A549 treated with ZK216348 at 1 μM for 4 hours (cell line): ENCODE measurements around the gene CERCAM. TPM values are rescaled to one million over a fixed set of nuclear protein-coding genes. Genes with fewer than 3 reads are reported as not detected.

Experiments used
- total RNA-seq: library from RNA; stranded (reverse); fragments of 200-300 nt; extraction: Qiagen RNA extraction; gene quantifications from 5 replicates; pipeline ENCODE4 v1.2.3, GENCODE V29; 2022; ENCODE audit warnings: low read depth

CERCAM gene
- total RNA-seq = 30.7 to 46.8 TPM (median 37.4 TPM) in 5 replicates

GRCh38 chr9:128420651-128421481 is at the start of gene CERCAM:
CERCAM (plus strand) TSS chr9:128420857; CDS start chr9:128420878, 21 bp downstream.

GRCh38 chr9:128455849-128456612 is 35.4 kb downstream of the CERCAM start, which contains the start of gene ODF2:
ODF2 (plus strand) TSS chr9:128456006; CDS start chr9:128456092, 86 bp downstream.

Other genes starting within 250 kb of the CERCAM start
- gene CIZ1, start 229.3 kb upstream of the CERCAM start, total RNA-seq = 68.9 to 95.7 TPM (median 95.1 TPM) in 5 replicates
- gene DNM1, start 217.5 kb upstream of the CERCAM start, total RNA-seq = 59.8 to 104 TPM (median 95.3 TPM) in 5 replicates
- gene GOLGA2, start 144.8 kb upstream of the CERCAM start, total RNA-seq = 34.8 to 59.4 TPM (median 47.7 TPM) in 5 replicates
- 36.9 to 46.8 TPM (median 42.1 TPM) in 5 replicates for gene SWI5, start 144.6 kb upstream of the CERCAM start, total RNA-seq
- gene TRUB2, start 98.4 kb upstream of the CERCAM start, total RNA-seq = 39.2 to 53.8 TPM (median 48.5 TPM) in 5 replicates
- 48.8 to 62.6 TPM (median 60.0 TPM) in 5 replicates for gene COQ4, start 98.0 kb upstream of the CERCAM start, total RNA-seq
- gene SLC27A4, start 80.3 kb upstream of the CERCAM start, total RNA-seq = 25.0 to 52.4 TPM (median 49.5 TPM) in 5 replicates
- gene URM1, start 49.5 kb upstream of the CERCAM start, total RNA-seq = 61.0 to 87.1 TPM (median 75.2 TPM) in 5 replicates
- gene ODF2, start 35.1 kb downstream of the CERCAM start, total RNA-seq = 26.8 to 29.4 TPM (median 28.0 TPM) in 5 replicates
- gene GLE1, start 83.9 kb downstream of the CERCAM start, total RNA-seq = 29.1 to 33.7 TPM (median 30.7 TPM) in 5 replicates
- 121 to 167 TPM (median 157 TPM) in 5 replicates for gene SPTAN1, start 131.7 kb downstream of the CERCAM start, total RNA-seq
- 71.7 to 143 TPM (median 132 TPM) in 5 replicates for gene DYNC2I2, start 236.0 kb downstream of the CERCAM start, total RNA-seq